SK-N-SH (cell line): ENCODE data around the gene EPB41L2. TPM values are rescaled to one million over a fixed set of nuclear protein-coding genes. Genes with fewer than 3 reads are reported as not detected.

Experiments
- CTCF ChIA-PET: fragments of 300-600, 350-600 bp; formaldehyde crosslinking; extraction: SDS; loops from one replicate; lab custom pipeline; 2021; lab: Yijun Ruan, JAX
- POLR2A ChIA-PET: fragments of 350-600 bp; sonication (Branson Sonifier 250); formaldehyde crosslinking; extraction: SDS; loops from one replicate; lab custom pipeline; 2020; ENCODE audit warnings: antibody characterized with exemption, inconsistent platforms; lab: Yijun Ruan, JAX
- DNase-seq: peaks from one replicate; pipeline ENCODE4 v3.0.0; 2012
- H2AFZ ChIP-seq: fragments of 200-600 bp; sonication (generic); 2 replicates; pipeline ENCODE4 v1.8.1; 2016; ENCODE audit warnings: antibody characterized with exemption, mild to moderate bottlenecking, low read depth
- H3F3A ChIP-seq: fragments of 200-600 bp; sonication (generic); replicated peaks from 2 replicates; pipeline ENCODE3; 2016; ENCODE audit warnings: antibody characterized with exemption, mild to moderate bottlenecking; ENCODE audit not compliant: insufficient read depth
- H3K27ac ChIP-seq, 2 experiments: fragments of 200-500 bp in 1 of 2; fragments of 200-600 bp in 1 of 2; sonication (Bioruptor generic) in 1 of 2; sonication (generic), shearing (Covaris generic) in 1 of 2; 2 replicates each; pipeline versions ENCODE4 v1.5.1 to v1.6.1; 2014 to 2016; ENCODE audit warnings: low read depth in 2 of 2, inconsistent platforms in 1 of 2, low read length in 1 of 2, mild to moderate bottlenecking in 1 of 2, mixed read lengths in 1 of 2
- H3K27me3 ChIP-seq: fragments of 200-600 bp; sonication (generic), shearing (Covaris generic); 2 replicates; pipeline ENCODE4 v1.6.1; 2016; ENCODE audit warnings: mixed run types; ENCODE audit not compliant: insufficient read depth
- H3K36me3 ChIP-seq, 2 experiments: fragments of 200-500 bp in 1 of 2; fragments of 200-600 bp in 1 of 2; sonication (Bioruptor generic) in 1 of 2; sonication (generic) in 1 of 2; replicated peaks in 1 of 2; 2 replicates each; pipeline versions ENCODE3 to v1.5.1; 2014 to 2016; ENCODE audit warnings: low read length in 1 of 2, mild to moderate bottlenecking in 1 of 2; ENCODE audit not compliant: insufficient read depth in 2 of 2, control insufficient read depth in 1 of 2
- H3K4me1 ChIP-seq, 2 experiments: fragments of 200-500 bp in 1 of 2; fragments of 200-600 bp in 1 of 2; sonication (Bioruptor generic) in 1 of 2; sonication (generic), shearing (Covaris generic) in 1 of 2; 2 replicates each; pipeline versions ENCODE4 v1.5.1 to v1.6.1; 2014 to 2016; ENCODE audit warnings: low read depth in 1 of 2, low read length in 1 of 2, mixed run types in 1 of 2; ENCODE audit not compliant: insufficient read depth in 2 of 2, control insufficient read depth in 1 of 2
- H3K4me2 ChIP-seq: fragments of 200-600 bp; sonication (generic), shearing (Covaris generic); 2 replicates; pipeline ENCODE4 v1.6.1; 2017; ENCODE audit warnings: mixed run types
- H3K4me3 ChIP-seq, 2 experiments: fragments of 200-500 bp in 1 of 2; fragments of 200-600 bp in 1 of 2; sonication (Bioruptor generic) in 1 of 2; sonication (generic), shearing (Covaris generic) in 1 of 2; 2 replicates each; pipeline versions ENCODE4 v1.5.1 to v1.8.1; 2014 to 2016; ENCODE audit warnings: low read depth in 2 of 2, inconsistent platforms in 1 of 2, low read length in 1 of 2, mild to moderate bottlenecking in 1 of 2, mixed read lengths in 1 of 2, moderate library complexity in 1 of 2
- H3K79me2 ChIP-seq: fragments of 200-600 bp; sonication (generic); 2 replicates; pipeline ENCODE4 v1.8.1; 2017; ENCODE audit warnings: mild to moderate bottlenecking; ENCODE audit not compliant: insufficient read depth
- H3K9ac ChIP-seq: fragments of 200-600 bp; sonication (generic); 2 replicates; pipeline ENCODE4 v1.6.1; 2017; ENCODE audit warnings: mixed run types
- H3K9me2 ChIP-seq: fragments of 200-600 bp; sonication (generic); 2 replicates; pipeline ENCODE4 v1.6.1; 2017; ENCODE audit warnings: mixed run types
- H3K9me3 ChIP-seq: fragments of 200-600 bp; sonication (generic); 2 replicates; pipeline ENCODE4 v1.6.1; 2017; ENCODE audit warnings: mixed run types, mild to moderate bottlenecking, moderate library complexity
- H4K20me1 ChIP-seq: fragments of 200-600 bp; sonication (generic); 2 replicates; pipeline ENCODE4 v1.6.1; 2017; ENCODE audit warnings: mild to moderate bottlenecking, mixed run types; ENCODE audit not compliant: insufficient read depth
- ELF1 ChIP-seq: IDR thresholded peaks from 2 replicates; pipeline ENCODE4 v1.4.0; 2012
- EP300 ChIP-seq, 2 experiments: IDR thresholded peaks; 2 replicates each; pipeline versions ENCODE4 v1.4.0 to v1.6.1; 2012; ENCODE audit warnings: borderline replicate concordance in 1 of 2, low read depth in 1 of 2, low read length in 1 of 2
- EZH2phosphoT487 ChIP-seq: fragments of 200-600 bp; sonication (generic); IDR thresholded peaks from 2 replicates; pipeline ENCODE4 v1.6.1; 2017; ENCODE audit warnings: low read depth, mixed run types, mild to moderate bottlenecking, antibody characterized with exemption, moderate library complexity, borderline replicate concordance
- FOSL2 ChIP-seq: IDR thresholded peaks from 2 replicates; pipeline ENCODE4 v1.4.0; 2012; ENCODE audit warnings: low read depth, mild to moderate bottlenecking, moderate library complexity, borderline replicate concordance
- FOXJ3 ChIP-seq: sonication (generic); formaldehyde crosslinking; IDR thresholded peaks from 2 replicates; pipeline ENCODE4 v1.5.1; 2020; ENCODE audit warnings: mild to moderate bottlenecking, missing genetic modification reagents
- FOXM1 ChIP-seq: IDR thresholded peaks from 2 replicates; pipeline ENCODE4 v1.4.0; 2012; ENCODE audit warnings: low read depth, mild to moderate bottlenecking
- GATA2 ChIP-seq: sonication (generic); formaldehyde crosslinking; IDR thresholded peaks from 2 replicates; pipeline ENCODE4 v1.5.0; 2020; ENCODE audit warnings: mild to moderate bottlenecking, missing genetic modification reagents
- IRF3 ChIP-seq: fragments of 150-350 bp; IDR thresholded peaks from 2 replicates; pipeline ENCODE4 v1.6.1; 2016; ENCODE audit warnings: mild to moderate bottlenecking, low read depth, low read length
- JUND ChIP-seq: IDR thresholded peaks from 2 replicates; pipeline ENCODE4 v1.4.0; 2012
- MAX ChIP-seq: IDR thresholded peaks from 2 replicates; pipeline ENCODE4 v1.4.0; 2012; ENCODE audit warnings: low read depth
- MXI1 ChIP-seq: IDR thresholded peaks from 2 replicates; pipeline ENCODE4 v1.6.1; 2012; ENCODE audit warnings: mild to moderate bottlenecking, low read depth, low read length, improper control_type of control experiment
- NFIC ChIP-seq: IDR thresholded peaks from 2 replicates; pipeline ENCODE4 v1.4.0; 2012; ENCODE audit warnings: borderline replicate concordance
- NRF1 ChIP-seq: IDR thresholded peaks from 2 replicates; pipeline ENCODE4 v1.6.1; 2012; ENCODE audit warnings: low read depth, mild to moderate bottlenecking, low read length
- RAD21 ChIP-seq: IDR thresholded peaks from 2 replicates; pipeline ENCODE4 v1.6.1; 2012; ENCODE audit warnings: mild to moderate bottlenecking, low read length
- RCOR1 ChIP-seq: fragments of 150-350 bp; IDR thresholded peaks from 2 replicates; pipeline ENCODE4 v1.6.1; 2017; ENCODE audit warnings: antibody characterized with exemption, low read length
- RFX5 ChIP-seq: IDR thresholded peaks from 2 replicates; pipeline ENCODE4 v1.6.1; 2012; ENCODE audit warnings: mild to moderate bottlenecking, improper control_type of control experiment, low read length
- RXRA ChIP-seq: IDR thresholded peaks from 2 replicates; pipeline ENCODE4 v1.4.0; 2012; ENCODE audit warnings: low read depth, mild to moderate bottlenecking, borderline replicate concordance
- SIN3A ChIP-seq: IDR thresholded peaks from 2 replicates; pipeline ENCODE4 v1.6.1; 2012; ENCODE audit warnings: low read depth, mild to moderate bottlenecking, low read length, moderate library complexity, borderline replicate concordance
- TAF1 ChIP-seq: IDR thresholded peaks from 2 replicates; pipeline ENCODE4 v1.6.1; 2012; ENCODE audit warnings: low read depth, mild to moderate bottlenecking, low read length, moderate library complexity, borderline replicate concordance
- TCF12 ChIP-seq: IDR thresholded peaks from 2 replicates; pipeline ENCODE4 v1.4.0; 2012
- TEAD4 ChIP-seq: IDR thresholded peaks from 2 replicates; pipeline ENCODE4 v1.4.0; 2012; ENCODE audit warnings: mild to moderate bottlenecking, borderline replicate concordance; ENCODE audit not compliant: insufficient read depth
- USF2 ChIP-seq: fragments of 150-350 bp; IDR thresholded peaks from 2 replicates; pipeline ENCODE4 v1.6.1; 2017; ENCODE audit warnings: antibody characterized with exemption, low read length, low read depth, borderline replicate concordance
- YY1 ChIP-seq: IDR thresholded peaks from 2 replicates; pipeline ENCODE4 v1.4.0; 2012; ENCODE audit warnings: low read depth, mild to moderate bottlenecking
- ZBTB33 ChIP-seq: IDR thresholded peaks from 2 replicates; pipeline ENCODE4 v1.4.0; 2012; ENCODE audit warnings: low read depth, borderline replicate concordance
- WGBS: methylation state at CpG from one replicate; pipeline ENCODE4 v1.1.6; 2017; ENCODE audit warnings: low lambda C conversion rate; 5-methylcytosine and 5-hydroxymethylcytosine counted together
- polyA plus RNA-seq, 3 experiments: library from polyadenylated mRNA; depleted of rRNA; stranded (reverse); fragments of >200 nt; gene quantifications; 2 replicates each; pipeline ENCODE4 v1.2.3, GENCODE V29; 2012

EPB41L2 gene
- polyA plus RNA-seq, 1 of the 3 experiments (the other 2 are of a cell fraction): 1.4 TPM

- no peak overlapping the region for H3K4me2 ChIP-seq
- no peaks in the 10 kb centered on the region for H3K79me2 ChIP-seq
- ChIA-PET POLR2A (no interaction called here), CTCF (no interaction called here)
- DNase-seq: no peak
- no peaks in the 10 kb centered on the region for H4K20me1 ChIP-seq
- no peaks in the 10 kb centered on the region for H3K9me3 ChIP-seq
- H3K9ac ChIP-seq: no peak overlapping the region
- no peak overlapping the region for H3K4me3 ChIP-seq
- H3K36me3 ChIP-seq: no peaks in the 10 kb centered on the region
- no peak overlapping the region for H2AFZ ChIP-seq
- WGBS: 16% methylated on average over 2 of the region's 2 CpGs
- H3K27ac ChIP-seq: no peak overlapping the region
- H3F3A ChIP-seq: no peaks in the 10 kb centered on the region
- peaks cover 0 to 4% of the 10 kb centered on the region in 2 experiments; a peak in 1 of 4 replicates for H3K4me1 ChIP-seq
- H3K27me3 ChIP-seq: peaks cover 11% of the 10 kb centered on the region; the same call in 1 of the 2 replicates
- H3K9me2 ChIP-seq: no peaks in the 10 kb centered on the region
- no peak for TF ChIP-seq TCF12
- no peak for TF ChIP-seq FOXM1
- TF ChIP-seq GATA2 (CRISPR knock-in tag): no peak
- TF ChIP-seq FOSL2: no peak
- no peak for TF ChIP-seq ZBTB33
- TF ChIP-seq JUND: no peak
- TF ChIP-seq YY1: no peak
- no peak for TF ChIP-seq IRF3
- no peak for TF ChIP-seq EZH2phosphoT487
- TF ChIP-seq TAF1: no peak
- TF ChIP-seq NFIC: no peak
- TF ChIP-seq RCOR1: no peak
- no peak for TF ChIP-seq EP300 (IDR thresholded peaks at IDR 0.05; ENCODE audit: borderline replicate concordance in 1 of 2, low read depth in 1 of 2, low read length in 1 of 2)
- TF ChIP-seq MXI1: no peak
- TF ChIP-seq MAX: no peak
- TF ChIP-seq NRF1: no peak
Measured at GRCh38 chr6:130964289-130964688, 98.8 kb downstream of the EPB41L2 start.

- H3K79me2 ChIP-seq: no peaks in the 10 kb centered on the region
- no peak for DNase-seq
- ChIA-PET POLR2A (no interaction called here), CTCF (interaction anchor here (0.6 to 1.3 kb wide), 2 partner anchors 78 to 1451 kb away, joined by 3 read pairs; no protein-coding TSS in a partner anchor)
- H3K4me2 ChIP-seq: no peak overlapping the region
- H3K4me1 ChIP-seq: peaks cover 0 to under 1% of the 10 kb centered on the region in 2 experiments; a peak in 1 of 4 replicates
- H3K9ac ChIP-seq: no peak overlapping the region
- H4K20me1 ChIP-seq: no peaks in the 10 kb centered on the region
- no peaks in the 10 kb centered on the region for H3K9me2 ChIP-seq
- 0% methylated on average over 2 of the region's 2 CpGs for WGBS
- no peaks in the 10 kb centered on the region for H3F3A ChIP-seq
- no peaks in the 10 kb centered on the region for H3K36me3 ChIP-seq
- no peak overlapping the region for H3K4me3 ChIP-seq
- no peaks in the 10 kb centered on the region for H3K9me3 ChIP-seq
- H3K27me3 ChIP-seq: peaks cover 19% of the 10 kb centered on the region; the same call in 1 of the 2 replicates
- H3K27ac ChIP-seq: no peak overlapping the region
- no peak overlapping the region for H2AFZ ChIP-seq
- TF ChIP-seq RFX5 (no peak), FOXM1 (no peak), MXI1 (no peak), FOXJ3 (CRISPR knock-in tag) (no peak), RXRA (no peak), NFIC (no peak), SIN3A (no peak), ELF1 (no peak), MAX (no peak), RCOR1 (no peak), USF2 (no peak), FOSL2 (no peak), TEAD4 (no peak), RAD21 (no peak)
Measured at GRCh38 chr6:130962966-130963365, 100.1 kb downstream of the EPB41L2 start.
